Activated B cell treated with CpG ODN at 0.5 μM for 24 hours (primary cell): ENCODE measurements around the gene ZNF652. TPM values are rescaled to one million over a fixed set of nuclear protein-coding genes. Genes with fewer than 3 reads are reported as not detected.
A peak's percentile ranks its signal among the peaks of the same experiment; 100 is the strongest.

Source experiments
- ATAC-seq: fragments of 200-7000 bp; cut with Tn5 transposase; one replicate; pipeline ENCODE4 v1.10.0; 2021; ENCODE audit warnings: low read depth, mild to moderate bottlenecking, moderate library complexity
- CTCF ChIA-PET: fragments of 350-600 bp; sonication (Branson Sonifier 250); formaldehyde crosslinking; loops from one replicate; lab custom pipeline; 2021; ENCODE audit warnings: antibody characterized with exemption; lab: Charles Lee
- POLR2A ChIA-PET: fragments of 350-600 bp; sonication (Branson Sonifier 250); formaldehyde crosslinking; loops from one replicate; lab custom pipeline; 2021; ENCODE audit warnings: antibody characterized with exemption; lab: Charles Lee
- DNase-seq: peaks from one replicate; pipeline ENCODE4 v3.0.0; 2022
- H3K27ac Mint-ChIP-seq: one replicate; pipeline ENCODE4 v1.8.0; 2020; ENCODE audit warnings: mixed read lengths
- H3K27me3 Mint-ChIP-seq: one replicate; pipeline ENCODE4 v1.8.0; 2021; ENCODE audit warnings: mixed read lengths
- H3K36me3 Mint-ChIP-seq: one replicate; pipeline ENCODE4 v1.8.0; 2021; ENCODE audit warnings: low read depth, mixed read lengths
- H3K4me1 Mint-ChIP-seq: one replicate; pipeline ENCODE4 v1.8.0; 2021; ENCODE audit warnings: mixed read lengths
- H3K4me3 Mint-ChIP-seq: one replicate; pipeline ENCODE4 v1.8.0; 2020; ENCODE audit warnings: mild to moderate bottlenecking, mixed read lengths
- H3K9me3 Mint-ChIP-seq: one replicate; pipeline ENCODE4 v1.8.0; 2020; ENCODE audit warnings: mixed read lengths
- CTCF ChIP-seq: fragments of 200-600 bp; IDR thresholded peaks from one replicate; pipeline ENCODE4 v1.8.0; 2022; ENCODE audit warnings: antibody characterized with exemption, mild to moderate bottlenecking
- intact Hi-C: fragments of 100-400 bp; cut with micrococcal nuclease; formaldehyde crosslinking; loops from one replicate; pipeline ENCODE4 v1.15.1; 2024
- total RNA-seq: library from RNA; stranded (reverse); gene quantifications from 2 replicates; pipeline ENCODE4 v1.2.3, GENCODE V29; 2022

Gene ZNF652
- total RNA-seq, 1 donor from 2014 or later = 40.6 TPM

GRCh38 chr17:49327835-49328784, 33.9 kb downstream of the ZNF652 start:
- H3K27me3 Mint-ChIP-seq = no peaks in the 10 kb centered on the region
- H3K4me1 Mint-ChIP-seq = peaks cover 44% of the 10 kb centered on the region
- no peaks in the 10 kb centered on the region for H3K9me3 Mint-ChIP-seq
- no peak for TF ChIP-seq CTCF
- peak; percentile 95 for ATAC-seq
- ChIA-PET CTCF (interaction anchor here (1.2 kb wide), 1 partner anchor 40 kb away, joined by 3 read pairs; no protein-coding TSS in a partner anchor), POLR2A (interaction anchor here (1.0 to 2.9 kb wide), 2 partner anchors 9 to 34 kb away, joined by 4 to 9 read pairs; partner anchors contain the start of gene ZNF652)
- H3K4me3 Mint-ChIP-seq = no peak overlapping the region
- DNase-seq = no peak
- H3K36me3 Mint-ChIP-seq = peaks cover 13% of the 10 kb centered on the region
- peak overlapping the region; percentile 81 for H3K27ac Mint-ChIP-seq
- intact Hi-C loops = loop anchor here (2.0 kb wide), 1 partner anchor 15 kb away; no protein-coding TSS in a partner anchor

DNA sequence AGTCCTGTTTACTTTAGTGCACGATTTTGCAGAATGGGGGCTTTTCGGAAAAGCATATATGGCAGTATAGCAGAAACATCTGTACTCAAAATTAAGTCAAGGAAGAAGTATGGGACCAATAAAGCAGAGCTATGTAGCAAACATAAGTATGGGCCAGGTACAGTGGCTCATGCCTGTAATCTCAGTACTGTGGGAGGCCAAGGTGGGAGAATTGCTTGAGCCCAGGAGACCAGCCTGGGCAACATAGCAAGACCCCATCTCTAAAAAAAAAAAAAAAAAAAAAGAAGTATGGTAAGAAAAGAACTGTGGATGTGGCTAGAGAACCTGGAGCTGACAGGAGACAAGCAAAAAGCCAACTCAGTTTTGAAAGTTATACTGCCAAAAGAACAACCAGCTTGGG, 36.1 kb downstream of the ZNF652 start:
- H3K36me3 Mint-ChIP-seq = peaks cover 16% of the 10 kb centered on the region
- no peak overlapping the region for H3K4me3 Mint-ChIP-seq
- TF ChIP-seq CTCF = no peak
- no peak for ATAC-seq
- H3K27me3 Mint-ChIP-seq = no peaks in the 10 kb centered on the region
- no peak overlapping the region for H3K27ac Mint-ChIP-seq
- peaks cover 49% of the 10 kb centered on the region for H3K4me1 Mint-ChIP-seq
- DNase-seq = no peak
- intact Hi-C loops = no loop called here
- CTCF ChIA-PET = no interaction called here
- no peaks in the 10 kb centered on the region for H3K9me3 Mint-ChIP-seq
- POLR2A ChIA-PET = interaction anchor here (0.6 to 0.7 kb wide), 2 partner anchors 32 to 350 kb away, joined by 3 to 9 read pairs; no protein-coding TSS in a partner anchor

DNA sequence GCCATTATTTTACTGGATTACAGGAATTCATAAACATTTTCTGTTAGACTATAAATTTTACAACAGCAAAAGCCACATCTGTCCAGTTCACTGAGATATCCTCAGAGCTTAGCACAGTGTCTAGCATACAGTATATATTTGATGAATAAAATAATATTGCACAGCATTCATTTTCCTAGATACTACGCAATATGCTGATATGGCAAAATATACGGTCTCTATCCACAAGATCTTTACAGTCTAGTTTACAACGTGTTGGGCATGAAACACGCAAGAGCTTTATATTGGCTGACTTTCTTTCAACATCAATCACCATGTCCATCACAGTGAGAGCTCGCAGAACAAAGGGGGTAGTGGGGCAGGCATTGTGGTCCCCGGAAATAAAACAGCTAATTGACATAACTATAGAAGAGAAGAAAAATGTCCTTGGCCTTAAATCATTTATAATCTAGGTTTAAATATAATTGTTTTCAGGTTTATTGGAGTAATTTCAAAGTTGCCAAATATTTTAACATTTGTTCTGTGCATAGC, 43.5 kb downstream of the ZNF652 start:
- Mint-ChIP-seq H3K9me3 (no peaks in the 10 kb centered on the region), H3K4me1 (peaks cover 36% of the 10 kb centered on the region), H3K27me3 (no peaks in the 10 kb centered on the region), H3K4me3 (no peak overlapping the region), H3K27ac (no peak overlapping the region), H3K36me3 (peaks cover 9% of the 10 kb centered on the region)
- no peak for DNase-seq
- ChIA-PET CTCF (interaction anchor here (0.7 to 6.2 kb wide), 6 partner anchors 42 to 90 kb away, joined by 3 to 126 read pairs (median 14); no protein-coding TSS in a partner anchor), POLR2A (interaction anchor here (0.5 to 4.4 kb wide), 3 partner anchors 26 to 101 kb away, joined by 5 to 38 read pairs (median 8); partner anchors contain the start of gene ZNF652)
- intact Hi-C loops = no loop called here
- no peak for ATAC-seq
- no peak for TF ChIP-seq CTCF

DNA sequence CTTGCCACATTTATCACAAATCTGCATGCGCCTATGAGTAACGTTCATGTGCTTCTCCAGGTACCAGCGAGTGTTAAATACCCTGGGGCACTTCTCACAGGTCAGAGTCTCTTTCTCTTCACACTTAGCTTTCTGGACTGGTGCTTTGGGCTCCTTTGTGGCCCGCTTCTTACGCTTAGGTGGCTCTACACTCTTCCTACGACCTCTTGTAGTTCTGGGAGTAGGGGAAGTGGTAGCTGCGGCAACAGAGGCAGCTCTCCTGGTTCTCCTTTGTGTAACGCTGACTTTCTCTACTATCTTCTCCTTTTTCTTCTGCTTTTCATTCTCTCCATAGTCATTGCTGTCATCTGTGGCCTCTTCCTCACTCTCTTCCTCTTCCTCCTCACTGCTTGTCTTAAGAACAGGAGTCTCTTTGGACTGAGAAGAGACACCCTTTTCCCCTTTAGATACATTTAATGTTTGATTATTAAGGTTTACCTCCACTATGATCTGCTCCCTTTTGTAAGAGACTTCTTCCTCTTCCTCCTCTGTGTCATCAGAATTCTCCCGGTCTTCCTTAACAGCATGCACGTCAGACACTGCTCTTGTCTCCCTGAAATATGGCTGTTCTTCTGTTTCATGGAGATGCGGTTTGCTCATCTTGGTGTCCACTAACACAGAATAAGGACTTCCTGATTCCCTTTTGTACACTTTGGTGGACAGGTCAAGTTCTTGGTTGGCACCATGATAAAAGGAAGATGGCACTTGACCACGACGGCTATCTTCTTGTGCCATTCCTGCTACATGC, 45.0 kb downstream of the ZNF652 start:
- no peaks in the 10 kb centered on the region for H3K9me3 Mint-ChIP-seq
- H3K4me3 Mint-ChIP-seq = peak overlapping the region; percentile 1
- peaks cover 9% of the 10 kb centered on the region for H3K36me3 Mint-ChIP-seq
- POLR2A ChIA-PET = interaction anchor here (0.6 to 4.4 kb wide), 4 partner anchors 23 to 75 kb away, joined by 4 to 38 read pairs (median 14); partner anchors contain the start of gene ZNF652
- DNase-seq = no peak
- CTCF ChIA-PET = interaction anchor here (1.2 to 6.2 kb wide), 13 partner anchors 13 to 239 kb away, joined by 3 to 126 read pairs (median 8); partner anchors contain the start of gene ZNF652
- intact Hi-C loops = no loop called here
- peaks cover 26% of the 10 kb centered on the region for H3K4me1 Mint-ChIP-seq
- no peak for TF ChIP-seq CTCF
- no peaks in the 10 kb centered on the region for H3K27me3 Mint-ChIP-seq
- ATAC-seq = no peak
- peak overlapping the region; percentile 74 for H3K27ac Mint-ChIP-seq
